Fibroblast of villous mesenchyme (primary cell): ENCODE results near the gene ASB5. TPM values are rescaled to one million over a fixed set of nuclear protein-coding genes. Genes with fewer than 3 reads are reported as not detected.
A peak's percentile ranks its signal among the peaks of the same experiment; 100 is the strongest.
"Not testable (repeated sequence)": the region's sequence is repeated elsewhere in the genome, so short reads cannot be mapped to it uniquely, and the experiment has no call there.

Source experiments
- DNase-seq: peaks from one replicate; pipeline ENCODE4 v3.0.0-alpha.2; 2010; ENCODE audit warnings: low read depth
- H3K4me3 ChIP-seq: 2 replicates; pipeline ENCODE4 v1.5.1; 2011; ENCODE audit warnings: low read depth, mild to moderate bottlenecking, low read length
- CTCF ChIP-seq: IDR thresholded peaks from 2 replicates; pipeline ENCODE4 v1.5.1; 2012; ENCODE audit warnings: low read depth, mild to moderate bottlenecking, low read length; ENCODE audit not compliant: insufficient read depth
- total RNA-seq: library from RNA; depleted of rRNA; stranded (reverse); fragments of >200 nt; gene quantifications from 2 replicates; pipeline ENCODE4 v1.2.3, GENCODE V29; 2012

Gene ASB5
- total RNA-seq, 1 donor: 1.3 TPM

- no peak for DNase-seq
- H3K4me3 ChIP-seq: no peak overlapping the region
- no peak for TF ChIP-seq CTCF
Observed at GRCh38 chr4:176306837-176307665, 38.0 kb upstream of the ASB5 start.

- DNase-seq: no peak
- H3K4me3 ChIP-seq: no peak overlapping the region
- no peak for TF ChIP-seq CTCF
Observed at GRCh38 chr4:176303938-176304337, 34.9 kb upstream of the ASB5 start.

GRCh38 chr4:176302283-176303275 is 33.6 kb upstream of the ASB5 start:
- peak; percentile 69 for DNase-seq
- no peak for TF ChIP-seq CTCF

GRCh38 chr4:176300565-176300964 is 31.5 kb upstream of the ASB5 start:
- no peak for DNase-seq
- H3K4me3 ChIP-seq: no peak overlapping the region
- no peak for TF ChIP-seq CTCF

More at GRCh38 chr4:176302283-176303275, 33.6 kb upstream of the ASB5 start:
- no peak overlapping the region for H3K4me3 ChIP-seq

GRCh38 chr4:176300036-176300435 is 31.0 kb upstream of the ASB5 start:
- TF ChIP-seq CTCF: no peak
- DNase-seq: no peak
- H3K4me3 ChIP-seq: no peak overlapping the region

- TF ChIP-seq CTCF: no peak
- H3K4me3 ChIP-seq: no peak overlapping the region
- no peak for DNase-seq
Observed at GRCh38 chr4:176298664-176299063, 29.6 kb upstream of the ASB5 start.

GRCh38 chr4:176295907-176296306 is 26.9 kb upstream of the ASB5 start:
- not testable (repeated sequence) for H3K4me3 ChIP-seq, DNase-seq
